ENCODE data around the gene FRMD4A.
"Not testable (repeated sequence)": the region's sequence is repeated elsewhere in the genome, so short reads cannot be mapped to it uniquely, and the experiment has no call there.

Gene FRMD4A

DNA sequence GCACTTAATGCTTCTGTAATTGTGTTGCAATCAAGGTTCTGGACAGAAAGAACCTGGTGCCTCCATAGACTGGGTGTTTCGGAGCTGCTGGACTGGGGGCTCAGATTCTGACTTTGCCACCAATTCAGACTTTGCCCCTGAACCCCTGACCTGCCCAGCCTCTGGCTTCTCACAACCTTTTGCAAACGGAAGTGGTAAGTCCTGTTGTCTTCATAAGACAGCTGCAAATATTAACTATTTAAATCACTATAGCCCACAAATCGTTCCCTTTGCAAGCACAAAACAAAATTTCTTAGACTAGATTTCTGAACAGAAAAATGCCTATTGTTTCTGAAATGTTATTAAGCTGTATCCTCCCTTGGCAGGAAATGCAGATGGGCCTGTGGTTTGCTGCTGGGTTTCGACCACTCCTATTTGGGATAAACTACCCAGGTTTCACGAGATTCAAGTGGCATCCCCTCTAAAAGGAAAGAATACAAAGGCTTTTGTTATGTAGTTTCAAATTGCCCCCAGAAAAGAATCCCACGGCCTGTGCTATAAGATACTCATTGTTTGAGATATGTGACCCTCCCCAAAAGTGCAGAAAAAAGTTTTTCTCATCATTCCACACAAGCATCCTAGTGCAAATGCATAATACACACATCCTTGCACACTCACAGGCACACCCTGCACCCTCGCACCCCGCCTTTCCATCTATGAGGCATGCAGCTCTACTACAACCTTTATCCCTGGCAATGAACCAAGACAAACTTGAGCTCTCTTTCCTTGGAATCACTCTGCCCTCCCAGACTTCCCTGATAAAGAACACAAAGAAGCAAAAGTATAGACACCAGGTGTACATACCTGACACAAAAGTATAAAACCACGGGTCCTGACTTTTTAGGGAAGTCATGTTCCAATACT is 534.8 kb downstream of the FRMD4A start:
- DNase-seq: no peak

- DNase-seq: no peak
Observed at GRCh38 chr10:13794992-13795612, 535.6 kb downstream of the FRMD4A start.

GRCh38 chr10:13792006-13792405 is 538.7 kb downstream of the FRMD4A start:
- DNase-seq: no peak

DNA sequence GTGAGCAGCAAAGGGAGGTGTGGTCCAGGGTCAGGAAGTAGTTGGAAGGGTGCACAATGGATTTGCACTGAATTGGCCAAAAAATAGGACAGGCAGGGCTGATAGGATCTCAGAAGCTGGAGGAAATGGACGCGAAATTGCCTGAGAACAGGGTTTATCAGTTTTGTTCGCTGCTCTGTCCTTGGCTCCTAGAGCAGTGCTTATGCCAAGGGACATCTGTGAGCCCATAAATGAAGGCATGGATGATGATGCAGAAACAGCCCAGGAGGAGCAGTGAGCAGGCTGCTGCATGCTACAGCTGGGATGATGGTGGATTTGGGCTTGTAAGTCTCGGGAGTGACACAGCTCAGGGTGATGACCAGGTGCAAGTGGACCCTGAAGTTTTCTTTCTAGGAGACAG is 539.2 kb downstream of the FRMD4A start:
- no peak for DNase-seq

GRCh38 chr10:13790196-13790595 is 540.5 kb downstream of the FRMD4A start:
- DNase-seq: no peak

- DNase-seq: no peak
Observed at GRCh38 chr10:13789448-13789829, 541.3 kb downstream of the FRMD4A start.

DNA sequence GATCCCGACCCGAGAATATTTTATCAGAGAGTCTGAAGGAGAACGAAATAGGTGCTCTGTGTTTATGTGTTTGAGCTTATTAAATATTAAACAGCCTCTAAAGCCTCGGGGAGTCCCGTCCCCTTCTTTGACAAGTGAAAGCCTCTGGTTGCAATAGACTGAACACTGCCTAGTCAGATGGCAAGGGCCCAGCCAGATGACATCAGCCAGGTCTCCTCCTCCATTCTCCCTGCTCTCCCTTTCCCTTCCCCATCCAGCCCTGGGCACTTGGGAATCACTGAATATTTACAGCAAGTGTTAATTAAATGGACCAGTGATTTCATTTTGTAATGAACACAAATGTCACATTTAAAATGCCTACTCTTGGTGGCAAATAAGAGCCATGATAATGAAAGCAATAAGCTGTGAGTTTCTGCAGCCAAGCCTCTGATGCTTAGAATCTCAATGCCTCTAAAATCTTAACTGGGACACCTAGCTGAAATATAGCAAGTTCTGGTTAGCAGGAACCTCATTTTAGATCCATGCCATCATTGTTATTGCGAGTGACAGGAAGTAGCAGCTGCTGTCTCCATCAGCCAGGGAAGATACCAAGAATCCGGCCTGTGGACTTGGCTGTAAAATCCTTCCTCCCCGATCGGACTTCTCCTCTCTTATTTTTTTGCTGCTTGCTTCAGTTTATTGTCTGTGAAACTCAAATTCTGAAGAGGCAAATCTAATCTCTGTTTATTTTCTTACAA is 541.8 kb downstream of the FRMD4A start:
- no peak for DNase-seq

- DNase-seq: no peak
Observed at GRCh38 chr10:13788320-13788600, 542.5 kb downstream of the FRMD4A start.

- peak; percentile 68 for DNase-seq
Observed at GRCh38 chr10:13787015-13787421, 543.7 kb downstream of the FRMD4A start.

DNA sequence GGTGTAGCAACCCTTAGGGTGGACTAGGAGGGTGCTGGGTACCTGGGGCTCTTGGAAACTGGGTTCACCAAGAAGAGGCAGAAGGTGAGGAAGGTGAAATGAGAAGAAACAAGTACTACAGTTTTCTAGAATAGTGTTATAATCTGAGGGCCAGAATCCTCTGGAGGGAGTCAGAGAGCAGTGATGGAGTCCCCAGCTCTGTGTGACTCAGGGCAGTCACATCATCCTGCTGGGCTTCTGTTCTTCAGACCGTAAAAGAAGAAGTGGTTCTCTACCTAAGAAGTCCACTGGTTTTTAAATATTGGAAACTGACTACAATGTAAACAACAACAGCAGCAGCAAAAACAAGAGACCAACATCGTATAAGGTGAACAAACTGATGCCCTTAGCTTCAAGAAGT is 546.7 kb downstream of the FRMD4A start:
- DNase-seq: no peak

DNA sequence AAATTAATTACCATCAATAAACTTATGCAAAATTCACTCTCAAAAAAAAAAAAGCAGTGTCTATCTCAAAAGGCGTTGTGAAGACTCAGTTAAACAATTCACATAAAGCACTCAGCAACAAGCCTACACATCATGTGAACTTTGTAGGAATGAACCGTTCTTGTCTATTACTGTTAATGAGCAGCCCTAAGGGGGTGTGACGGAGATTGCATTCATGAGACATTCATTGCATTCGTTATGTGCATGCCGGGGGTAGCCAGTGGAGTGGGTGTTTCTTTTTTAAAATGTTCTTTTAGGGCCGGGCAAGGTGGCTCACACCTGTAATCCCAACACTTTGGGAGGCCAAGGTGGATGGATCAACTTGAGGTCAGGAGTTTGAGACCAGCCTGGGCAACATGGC is 551.0 kb downstream of the FRMD4A start:
- no peak for DNase-seq

DNA sequence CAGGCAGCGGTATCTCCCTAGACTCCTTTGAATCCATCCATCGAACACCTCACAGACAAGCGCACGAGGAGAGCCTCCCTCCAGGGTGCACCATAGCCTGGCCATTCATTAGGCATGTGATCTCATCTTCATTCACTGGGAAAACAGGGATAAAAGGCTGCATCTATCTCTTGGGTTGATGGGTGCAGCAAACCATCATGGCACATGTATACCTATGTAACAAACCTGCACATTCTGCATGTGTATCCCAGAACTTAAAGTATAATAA is 552.1 kb downstream of the FRMD4A start:
- DNase-seq: not testable (repeated sequence)

- no peak for DNase-seq
Observed at GRCh38 chr10:13776861-13777311, 553.8 kb downstream of the FRMD4A start.

GRCh38 chr10:13775786-13776775 is 554.6 kb downstream of the FRMD4A start:
- DNase-seq: no peak

DNA sequence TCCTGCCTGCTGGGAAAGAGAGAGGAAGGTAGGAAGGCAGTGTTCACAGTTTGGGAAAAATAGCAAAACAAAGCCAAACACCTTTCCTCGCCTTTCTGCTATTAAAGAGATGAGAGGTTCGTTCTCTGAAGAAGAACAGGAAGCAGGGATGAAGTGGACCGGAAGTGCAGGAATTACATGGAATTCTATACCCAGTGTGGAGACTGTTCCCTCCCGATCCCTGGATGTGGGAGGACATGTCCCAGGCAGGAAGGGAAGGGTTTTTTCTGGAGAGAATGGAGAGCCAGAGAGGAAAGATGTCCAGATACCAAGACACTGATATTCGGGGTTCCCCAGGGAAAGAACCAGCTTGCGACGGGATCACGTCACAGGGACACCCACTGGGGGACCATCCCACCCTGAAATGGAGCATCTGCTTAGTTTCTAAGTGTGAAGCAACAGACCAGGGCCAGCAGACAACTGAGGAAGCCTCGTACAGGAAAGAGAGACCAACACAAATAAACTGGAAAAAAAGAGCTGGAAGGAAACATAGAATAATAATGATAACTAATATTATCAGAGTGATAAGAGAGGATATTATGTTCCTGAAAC is 556.3 kb downstream of the FRMD4A start:
- no peak for DNase-seq

- DNase-seq: no peak
Observed at GRCh38 chr10:13773496-13774170, 557.1 kb downstream of the FRMD4A start.

- DNase-seq: no peak
Observed at GRCh38 chr10:13773043-13773442, 557.7 kb downstream of the FRMD4A start.

- DNase-seq: no peak
Observed at GRCh38 chr10:13771992-13772391, 558.7 kb downstream of the FRMD4A start.

DNA sequence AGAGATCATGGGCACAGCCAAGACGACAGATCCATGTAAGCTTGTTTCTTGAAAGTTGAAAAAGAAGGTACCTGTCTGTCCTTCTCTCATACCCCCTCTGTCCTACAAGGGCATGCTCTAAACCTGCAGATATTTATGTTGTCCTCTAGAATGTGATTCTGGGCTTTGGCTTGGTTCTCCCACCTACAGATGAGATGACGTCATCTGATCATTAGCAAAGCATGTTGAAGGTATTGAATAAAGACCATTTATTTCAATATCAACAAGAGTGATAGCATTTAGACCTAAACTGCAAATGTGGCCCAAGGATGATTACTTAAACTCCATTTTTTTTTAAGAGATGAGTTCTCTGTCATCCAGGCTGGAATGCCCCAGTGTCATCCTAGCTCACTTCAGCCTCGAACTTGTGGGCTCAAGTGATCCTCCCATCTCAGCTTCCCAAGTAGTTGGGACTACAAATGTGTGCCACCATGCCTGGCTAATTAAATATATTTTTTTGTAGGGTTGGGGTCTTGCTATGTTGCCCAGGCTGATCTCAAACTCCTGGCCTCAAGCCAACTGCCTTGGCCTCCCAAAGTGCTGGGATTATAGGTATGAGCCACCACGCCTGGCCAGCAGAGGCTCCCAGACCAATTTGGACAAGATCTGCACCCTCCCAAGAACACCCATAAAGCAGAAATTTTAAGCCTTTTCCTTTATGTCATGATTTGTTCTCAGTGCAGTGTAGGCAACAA is 559.8 kb downstream of the FRMD4A start:
- DNase-seq: no peak

GRCh38 chr10:13769946-13770345 is 560.8 kb downstream of the FRMD4A start:
- no peak for DNase-seq

GRCh38 chr10:13767676-13768178 is 563.0 kb downstream of the FRMD4A start:
- no peak for DNase-seq

Measured in activated gamma-delta T cell treated with Interleukin-2 at 50 U/mL for 16 hours (primary cell).